HL-60 (cell line): Measurements from ENCODE around the gene THYN1.

ENCODE experiments used
- CTCF ChIP-seq: IDR thresholded peaks from one replicate; pipeline ENCODE4 v1.5.1; 2011; ENCODE audit warnings: low read length, control low read depth, inconsistent platforms; ENCODE audit not compliant: insufficient read depth
- GABPA ChIP-seq: IDR thresholded peaks from 2 replicates; pipeline ENCODE4 v1.6.1; 2012; ENCODE audit warnings: low read depth
- POLR2AphosphoS5 ChIP-seq: IDR thresholded peaks from 2 replicates; pipeline ENCODE4 v1.6.1; 2012; ENCODE audit warnings: low read depth

DNA sequence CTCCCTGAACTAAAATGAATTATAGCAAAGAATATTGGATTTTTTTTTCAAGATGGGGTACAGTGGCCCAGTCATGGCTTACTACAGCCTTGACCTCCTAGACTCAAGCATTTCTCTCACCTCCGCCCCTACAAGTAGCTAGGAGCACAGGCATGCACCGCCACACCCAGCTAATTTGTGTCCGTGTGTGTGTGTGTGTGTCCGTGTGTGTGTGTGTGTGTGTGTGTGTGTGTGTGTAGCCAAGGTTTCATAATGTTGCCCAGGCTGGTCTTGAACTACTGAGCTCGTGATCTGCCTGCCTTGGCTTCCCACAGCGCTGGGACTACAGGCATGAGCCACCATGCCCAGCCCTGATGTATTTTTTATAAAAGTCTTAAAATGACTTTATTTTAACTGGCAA is 12.6 kb downstream of the THYN1 start:
- no peak for TF ChIP-seq POLR2AphosphoS5
- TF ChIP-seq CTCF: no peak
- no peak for TF ChIP-seq GABPA
